Spleen (tissue), 7 donors: ENCODE measurements around the gene UFC1.

Experiments
- CTCF ChIP-seq, 11 experiments: fragments of 200-600 bp in 7 of 11; fragments of 450-650 bp in 4 of 11; sonication (generic) in 4 of 11; IDR thresholded peaks in 8 of 11; conservative IDR thresholded peaks in 3 of 11; 1 replicate in 7 of 11; 2 replicates in 4 of 11; pipeline versions ENCODE4 v1.4.0 to v1.8.0; 2016 to 2021; ENCODE audit warnings: antibody characterized with exemption in 11 of 11, inconsistent platforms in 4 of 11, mild to moderate bottlenecking in 1 of 11
- POLR2A ChIP-seq, 3 donors: fragments of 450-650 bp; IDR thresholded peaks; one replicate each; pipeline ENCODE4 v1.5.1; 2017; ENCODE audit warnings: antibody characterized with exemption in 3 of 3, mild to moderate bottlenecking in 1 of 3
- POLR2AphosphoS5 ChIP-seq, 3 donors: sonication (generic); formaldehyde crosslinking; IDR thresholded peaks; one replicate each; pipeline ENCODE4 v1.5.1; 2017; ENCODE audit warnings: antibody characterized with exemption in 3 of 3
- donor health status: DM: no; HTN: no; CAD: no; lungs with moderate emphysema.
- donor health status: DM: no; HTN: no; CAD: no.
- donor health status: DM: no; HTN: no; CAD: no.

- TF ChIP-seq POLR2A (IDR thresholded peaks at IDR 0.05) = no peak
- no peak for TF ChIP-seq POLR2AphosphoS5 (IDR thresholded peaks at IDR 0.05)
- no peak for TF ChIP-seq CTCF (IDR thresholded peaks at IDR 0.05 in 8 of 11, conservative IDR thresholded peaks at IDR 0.05 in 3 of 11)
Observed at GRCh38 chr1:161166669-161167548, 13.1 kb downstream of the UFC1 start.
